Pons (tissue), 1 donor: ENCODE measurements around the gene ARHGAP33.
"Not testable (repeated sequence)": the region's sequence is repeated elsewhere in the genome, so short reads cannot be mapped to it uniquely, and the experiment has no call there.

ENCODE experiments used
- DNase-seq: peaks from one replicate; pipeline ENCODE4 v3.0.0-alpha.2; 2016; ENCODE audit warnings: low spot score

The ARHGAP33 gene

DNA sequence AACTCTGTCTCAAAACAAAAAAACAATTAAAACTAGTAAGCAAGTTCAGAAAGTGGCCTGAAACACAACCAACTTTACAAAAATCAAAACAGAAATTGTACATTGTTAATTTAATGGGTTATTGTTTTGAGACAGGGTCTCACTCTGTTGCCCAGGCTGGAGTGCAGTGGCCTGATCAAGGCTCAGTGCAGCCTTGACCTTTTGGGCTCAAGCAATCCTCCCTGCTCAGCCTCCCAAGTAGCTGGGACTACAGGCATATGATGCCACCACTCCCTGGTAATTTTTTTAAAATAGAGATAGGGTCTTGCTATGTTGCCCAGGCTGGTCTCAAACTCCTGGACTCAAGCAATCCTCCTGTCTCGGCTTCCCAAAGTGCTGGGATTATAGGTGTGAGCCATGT, 20.2 kb downstream of the ARHGAP33 start:
- DNase-seq = not testable (repeated sequence)

- no peak for DNase-seq
These were observed 21.5 kb downstream of the ARHGAP33 start for GRCh38 chr19:35796645-35797542.

DNA sequence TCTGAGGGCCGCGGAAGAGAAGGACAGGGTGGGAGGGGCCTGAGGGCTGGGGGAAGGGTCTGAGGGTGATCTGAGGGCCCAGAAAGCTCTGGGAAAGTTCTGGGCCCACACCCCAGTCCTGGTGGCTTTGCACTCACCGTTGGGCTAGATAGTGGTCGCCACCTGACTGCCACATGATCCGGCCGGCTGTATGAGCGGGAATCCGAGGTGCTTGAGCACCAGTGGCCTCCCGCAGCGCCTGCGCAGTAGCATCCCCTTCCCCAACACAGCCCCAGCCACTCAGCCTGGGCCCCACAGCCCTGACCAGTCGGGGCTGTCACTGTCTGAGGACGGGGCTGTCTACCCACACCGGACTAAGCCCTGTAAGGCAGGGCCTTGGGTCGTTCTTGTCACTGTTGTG, 22.3 kb downstream of the ARHGAP33 start:
- peak; percentile 8 for DNase-seq

- no peak for DNase-seq
These were observed 26.5 kb downstream of the ARHGAP33 start for GRCh38 chr19:35801828-35802227.

- DNase-seq = no peak
These were observed 30.2 kb downstream of the ARHGAP33 start for GRCh38 chr19:35805526-35806102.

- DNase-seq = no peak
These were observed 31.2 kb downstream of the ARHGAP33 start for GRCh38 chr19:35806597-35806996.

DNA sequence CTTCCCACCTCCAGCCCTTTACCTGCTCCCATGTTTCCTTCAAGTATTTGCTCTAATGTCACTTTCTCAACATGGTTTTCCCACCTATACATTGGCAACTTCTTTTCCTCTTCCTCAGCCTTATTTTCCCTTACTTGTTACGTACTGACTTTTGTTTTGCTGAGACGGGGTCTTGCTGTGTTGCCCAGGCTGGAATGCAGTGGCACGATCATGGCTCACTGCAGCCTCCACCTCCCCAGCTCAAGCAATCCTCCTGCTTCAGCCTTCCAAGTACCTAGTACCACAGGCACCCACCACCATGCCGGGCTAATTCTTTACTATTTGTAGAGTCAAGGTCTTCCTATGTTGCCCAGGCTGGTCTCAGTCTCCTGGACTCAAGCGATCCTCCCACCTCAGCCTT, 32.3 kb downstream of the ARHGAP33 start:
- DNase-seq = no peak

- no peak for DNase-seq
These were observed 36.2 kb downstream of the ARHGAP33 start for GRCh38 chr19:35811317-35812219.

DNA sequence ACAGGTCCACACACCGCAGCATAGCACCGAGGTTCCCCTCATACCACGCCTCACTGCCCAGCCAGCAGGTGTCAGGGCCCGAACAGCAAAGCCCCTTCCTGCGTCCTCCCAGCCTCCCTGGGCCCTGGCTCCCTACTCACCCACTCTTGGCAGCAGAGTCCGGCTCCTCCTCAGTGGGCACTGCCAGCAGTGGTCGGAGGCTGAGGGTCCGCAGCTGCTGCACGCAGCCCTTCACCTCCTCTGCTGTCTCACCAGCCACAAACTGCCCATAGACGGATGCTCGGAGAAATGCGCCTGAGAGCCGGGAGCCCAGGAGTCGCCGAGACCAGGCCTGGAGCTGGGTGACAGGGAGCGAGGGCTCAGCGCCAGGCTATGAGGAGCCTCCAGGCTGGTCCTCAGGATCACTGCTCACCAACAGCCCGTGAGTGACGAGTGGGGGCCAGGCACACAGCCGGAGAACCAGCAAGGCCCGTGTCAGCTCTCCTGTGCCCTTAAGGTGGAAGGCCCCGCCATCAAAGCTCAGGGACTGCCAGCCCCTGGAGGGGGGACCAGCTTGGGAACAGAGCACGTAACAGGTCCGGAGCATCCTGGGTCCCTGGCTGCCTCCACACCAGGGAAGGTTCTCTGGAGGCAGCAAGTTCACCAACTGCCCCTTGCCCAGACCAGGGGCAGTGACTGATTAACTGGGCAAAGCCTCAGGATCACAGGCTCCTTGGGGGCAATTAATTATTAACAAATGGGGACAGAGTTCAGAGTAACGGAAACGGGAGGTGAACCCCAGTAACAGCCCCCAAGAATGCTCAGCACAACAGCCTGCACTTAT, 37.1 kb downstream of the ARHGAP33 start, which contains the start of gene PRODH2:
TSS of gene PRODH2 (minus strand) at position 626 of the 823 bp plus-strand sequence. CDS start at position 586, 40 bp downstream.
- no peak for DNase-seq

GRCh38 chr19:35813043-35813890, 37.9 kb downstream of the ARHGAP33 start:
- no peak for DNase-seq

GRCh38 chr19:35816262-35816661, 40.9 kb downstream of the ARHGAP33 start:
- no peak for DNase-seq

GRCh38 chr19:35816846-35817245, 41.5 kb downstream of the ARHGAP33 start:
- no peak for DNase-seq

- no peak for DNase-seq
These were observed 43.1 kb downstream of the ARHGAP33 start for GRCh38 chr19:35818445-35818844.

DNA sequence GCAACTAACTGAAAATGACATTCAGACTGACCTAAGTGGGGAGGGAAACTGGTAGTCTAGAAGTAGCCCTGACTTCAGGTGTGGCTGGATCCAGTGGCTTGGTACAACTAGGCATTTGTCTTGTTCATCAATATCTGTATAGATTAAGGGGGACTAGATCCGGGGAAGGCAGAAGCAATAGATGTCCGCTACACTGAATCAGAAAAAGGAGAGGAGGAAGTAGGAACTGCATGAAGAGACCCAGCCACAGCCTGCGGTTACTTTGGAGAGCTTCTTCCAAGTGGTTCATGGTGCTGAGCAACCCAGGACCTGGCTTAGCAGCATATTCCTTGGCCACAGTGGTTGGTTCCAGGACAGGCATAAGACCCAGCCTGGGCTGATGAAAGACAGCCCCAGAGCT, 47.2 kb downstream of the ARHGAP33 start:
- DNase-seq = no peak

DNA sequence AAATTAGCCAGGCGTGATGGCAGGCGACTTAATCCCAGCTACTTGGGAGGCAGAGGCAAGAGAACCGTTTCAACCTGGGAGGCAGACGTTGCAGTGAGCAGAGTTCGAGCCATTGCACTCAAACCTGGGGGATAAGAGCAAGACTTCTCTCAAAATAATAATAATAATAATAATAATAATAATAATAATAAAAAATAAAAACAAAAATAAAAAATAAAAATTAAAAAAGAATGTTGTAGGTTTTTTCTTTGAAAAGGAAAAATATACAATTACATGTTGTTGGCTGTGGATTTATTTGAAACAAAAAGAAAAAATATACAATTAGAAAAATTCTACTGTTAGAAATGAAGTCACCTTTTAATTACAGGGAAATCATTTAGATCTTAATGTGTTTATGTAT, 48.8 kb downstream of the ARHGAP33 start:
- DNase-seq = no peak

- peak; percentile 57 for DNase-seq
These were observed 53.4 kb downstream of the ARHGAP33 start for GRCh38 chr19:35828692-35829301.

GRCh38 chr19:35830986-35831385, 55.6 kb downstream of the ARHGAP33 start:
- DNase-seq = no peak

- no peak for DNase-seq
These were observed 56.7 kb downstream of the ARHGAP33 start for GRCh38 chr19:35832054-35832453.

GRCh38 chr19:35833972-35834371, 58.6 kb downstream of the ARHGAP33 start:
- DNase-seq = no peak

DNA sequence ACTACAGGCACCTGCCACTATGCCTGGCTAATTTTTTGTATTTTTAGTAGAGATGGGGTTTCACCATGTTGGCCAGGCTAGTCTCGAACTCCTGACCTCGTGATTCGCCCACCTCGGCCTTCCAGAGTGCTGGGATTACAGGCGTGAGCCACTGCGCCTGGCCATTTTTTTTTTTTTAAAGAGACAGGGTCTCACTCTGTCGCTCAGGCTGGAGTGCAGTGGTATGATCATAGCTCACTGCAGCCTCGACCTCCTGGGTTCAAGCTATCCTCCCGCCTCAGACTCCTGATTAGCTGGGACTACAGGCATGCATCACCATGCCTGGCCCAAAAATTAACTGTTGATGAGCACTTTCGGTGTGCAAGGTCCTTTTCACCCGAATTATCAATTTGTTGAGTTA, 60.7 kb downstream of the ARHGAP33 start:
- DNase-seq = not testable (repeated sequence)
